ENCODE measurements around the gene CCNF.

DNA sequence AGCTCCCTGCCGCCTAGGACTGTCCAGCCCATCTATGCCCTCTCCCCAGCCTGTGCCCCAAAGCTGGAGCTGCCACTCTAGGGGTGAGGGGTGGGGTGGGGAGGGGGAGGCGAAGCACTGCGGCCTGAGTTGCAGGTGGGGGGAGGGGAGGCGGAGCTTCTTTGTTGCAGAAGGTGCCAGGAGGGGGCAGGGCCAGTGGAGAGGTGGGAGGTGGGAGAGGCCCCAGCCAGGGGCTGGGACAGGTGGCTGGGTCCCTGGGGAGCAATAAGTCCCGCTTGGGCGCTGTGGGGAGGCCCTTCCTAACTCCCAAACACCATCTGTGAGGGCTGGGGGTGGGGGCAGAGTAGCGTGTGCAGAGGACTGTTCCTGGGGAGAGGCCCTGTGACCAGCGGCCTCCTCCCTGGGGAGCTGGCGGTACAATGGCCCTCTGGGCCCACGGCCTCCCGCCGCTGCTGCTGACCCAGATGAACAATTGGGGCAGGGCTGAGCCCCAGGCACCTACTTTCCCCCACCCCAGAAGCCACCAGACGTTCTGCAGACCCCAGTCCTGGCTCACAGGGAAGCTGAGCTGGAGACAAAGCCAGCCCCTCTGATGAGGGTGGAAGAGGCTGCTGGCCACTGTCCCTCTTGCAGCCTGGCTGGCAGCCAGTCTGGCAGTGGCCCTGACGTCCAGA, 39.6 kb downstream of the CCNF start:
- TF ChIP-seq ZNF274 (IDR thresholded peaks at IDR 0.05; ENCODE audit: low read depth, low read length) (no peak), YY1 (IDR thresholded peaks at IDR 0.05; ENCODE audit: insufficient read depth, insufficient read length) (no peak)

Measured in NT2/D1 (cell line).